Measurements from ENCODE around the gene PLA2G15.

The PLA2G15 gene

GRCh38 chr16:68228652-68229051 lies 16.5 kb upstream of the PLA2G15 start:
- TF ChIP-seq ZNF140 (tag by site-specific recombination; IDR thresholded peaks at IDR 0.05) (no peak), ZNF112 (tag by site-specific recombination; IDR thresholded peaks at IDR 0.05) (no peak), ZBTB11 (tag by site-specific recombination; conservative IDR thresholded peaks at IDR 0.05; ENCODE audit: low read depth) (no peak), ZNF292 (tag by site-specific recombination; IDR thresholded peaks at IDR 0.05; ENCODE audit: borderline replicate concordance, low read depth) (no peak), ZNF639 (tag by site-specific recombination; IDR thresholded peaks at IDR 0.05) (no peak), ZNF777 (tag by site-specific recombination; IDR thresholded peaks at IDR 0.05; ENCODE audit: borderline replicate concordance) (no peak), ZNF19 (tag by site-specific recombination; IDR thresholded peaks at IDR 0.05; ENCODE audit: low read depth) (no peak), ZNF18 (tag by site-specific recombination; IDR thresholded peaks at IDR 0.05) (no peak), ZNF768 (tag by site-specific recombination; IDR thresholded peaks at IDR 0.05) (no peak), YY2 (tag by site-specific recombination; IDR thresholded peaks at IDR 0.05) (no peak), ZNF488 (tag by site-specific recombination; IDR thresholded peaks at IDR 0.05) (no peak), ZNF155 (tag by site-specific recombination; IDR thresholded peaks at IDR 0.05) (no peak), ZNF785 (tag by site-specific recombination; IDR thresholded peaks at IDR 0.05) (no peak), ZNF513 (tag by site-specific recombination; IDR thresholded peaks at IDR 0.05) (no peak), INSM2 (tag by site-specific recombination; IDR thresholded peaks at IDR 0.05) (no peak), ZNF549 (tag by site-specific recombination; IDR thresholded peaks at IDR 0.05) (no peak), ZSCAN18 (tag by site-specific recombination; IDR thresholded peaks at IDR 0.05) (no peak), TCF7L2 (IDR thresholded peaks at IDR 0.05; ENCODE audit: borderline replicate concordance, low read depth, low read length) (no peak)
- H3K9me3 ChIP-seq (ENCODE audit: control insufficient read depth, insufficient read depth, low read depth, low read length): no peaks in the 10 kb centered on the region
- no peak overlapping the region for H3K27ac ChIP-seq (ENCODE audit: extremely low read depth, low read depth, low read length)
- POLR2A ChIA-PET: no interaction called here
- H3K36me3 ChIP-seq (ENCODE audit: control insufficient read depth in 2 of 2, insufficient read depth in 1 of 2, low read length in 2 of 2): peaks cover 0 to 62% of the 10 kb centered on the region in 2 experiments; a peak in 1 of 3 replicates
- no peak overlapping the region for H3K4me3 ChIP-seq (ENCODE audit: low read depth, low read length)
- CTCF ChIA-PET: interaction anchor here (0.6 to 1.5 kb wide), 9 partner anchors 9 to 801 kb away, joined by 3 to 7 read pairs (median 4); no protein-coding TSS in a partner anchor
- H3K4me1 ChIP-seq (ENCODE audit: control insufficient read depth, insufficient read depth, low read length): no peaks in the 10 kb centered on the region

All from HEK293 (cell line).